CD1c-positive myeloid dendritic cell (primary cell): Measurements from ENCODE around the gene NPLOC4.

Source experiments
- DNase-seq: peaks from one replicate; pipeline ENCODE4 v3.0.0-alpha.2; 2016; ENCODE audit errors: extremely low spot score

Gene NPLOC4

DNA sequence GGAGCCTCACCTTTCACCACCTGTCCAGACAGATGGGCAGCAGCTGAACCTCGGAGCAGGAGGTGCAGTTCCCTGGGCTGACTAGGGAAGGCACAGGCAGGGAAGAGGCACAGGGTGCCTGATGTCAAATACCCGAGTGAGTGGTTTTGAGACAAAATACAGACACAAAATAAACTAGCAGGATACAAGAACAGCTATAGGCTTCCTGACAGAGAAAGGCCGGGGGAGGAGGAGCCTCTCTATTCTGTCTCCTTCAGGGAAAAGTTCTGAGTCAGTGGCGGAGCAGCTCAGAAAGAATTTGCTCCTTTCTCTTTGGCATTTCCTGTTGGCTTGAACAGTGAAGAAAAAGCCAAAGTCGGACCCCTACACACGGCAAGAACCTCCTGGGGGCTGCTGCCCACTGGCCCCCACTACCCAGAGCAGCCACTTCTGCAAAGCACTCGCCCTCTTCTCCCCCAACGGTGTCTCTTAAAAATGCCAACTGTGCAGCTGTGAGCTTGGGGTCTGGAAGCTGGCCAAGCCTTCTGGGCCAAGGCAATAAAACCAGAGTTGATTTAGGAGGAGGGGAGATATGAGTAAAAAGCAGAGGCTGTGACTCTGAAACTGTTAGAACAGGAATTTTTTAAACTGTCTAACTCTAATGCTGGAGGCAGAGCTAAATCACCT, 70.3 kb downstream of the NPLOC4 start:
- no peak for DNase-seq

DNA sequence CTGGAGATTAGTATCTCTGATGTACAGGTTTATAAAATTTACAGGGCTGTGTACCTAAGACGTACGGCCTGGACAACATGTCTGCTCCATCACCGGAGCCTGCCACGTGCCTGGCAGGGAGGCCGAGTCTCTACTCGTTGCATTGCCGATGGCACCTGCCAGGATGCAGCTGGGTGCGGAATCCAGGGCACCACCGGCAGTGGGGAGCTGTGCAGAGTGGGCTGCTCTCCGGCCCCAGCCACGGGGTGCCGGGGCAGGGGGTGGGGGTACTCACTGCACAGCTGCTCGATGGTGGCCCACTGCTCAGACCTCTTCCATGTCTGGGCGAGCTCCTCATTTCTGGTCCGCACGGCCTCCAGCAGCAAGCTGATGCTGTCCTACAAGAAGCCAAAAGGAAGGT, 71.7 kb downstream of the NPLOC4 start:
- no peak for DNase-seq

DNA sequence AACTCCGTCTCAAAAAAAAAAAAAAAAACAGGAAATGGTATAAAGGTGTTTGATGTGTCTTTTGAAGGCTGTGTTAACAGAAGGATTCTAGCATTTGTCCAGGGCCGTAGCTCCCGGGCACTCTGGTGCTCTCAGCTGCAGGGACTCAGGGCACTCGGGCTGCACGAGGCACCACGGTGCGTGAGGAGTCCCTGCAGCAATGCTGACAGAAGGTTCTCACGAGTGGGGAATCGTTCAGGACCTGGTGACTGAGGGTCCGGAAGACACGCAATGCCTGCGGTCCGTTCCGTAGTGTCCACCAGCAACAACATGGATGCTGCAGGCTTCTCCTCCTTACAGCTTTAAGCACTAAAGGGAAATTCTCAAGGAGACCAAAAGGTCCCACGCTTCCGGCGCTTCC, 72.1 kb downstream of the NPLOC4 start:
- no peak for DNase-seq

DNA sequence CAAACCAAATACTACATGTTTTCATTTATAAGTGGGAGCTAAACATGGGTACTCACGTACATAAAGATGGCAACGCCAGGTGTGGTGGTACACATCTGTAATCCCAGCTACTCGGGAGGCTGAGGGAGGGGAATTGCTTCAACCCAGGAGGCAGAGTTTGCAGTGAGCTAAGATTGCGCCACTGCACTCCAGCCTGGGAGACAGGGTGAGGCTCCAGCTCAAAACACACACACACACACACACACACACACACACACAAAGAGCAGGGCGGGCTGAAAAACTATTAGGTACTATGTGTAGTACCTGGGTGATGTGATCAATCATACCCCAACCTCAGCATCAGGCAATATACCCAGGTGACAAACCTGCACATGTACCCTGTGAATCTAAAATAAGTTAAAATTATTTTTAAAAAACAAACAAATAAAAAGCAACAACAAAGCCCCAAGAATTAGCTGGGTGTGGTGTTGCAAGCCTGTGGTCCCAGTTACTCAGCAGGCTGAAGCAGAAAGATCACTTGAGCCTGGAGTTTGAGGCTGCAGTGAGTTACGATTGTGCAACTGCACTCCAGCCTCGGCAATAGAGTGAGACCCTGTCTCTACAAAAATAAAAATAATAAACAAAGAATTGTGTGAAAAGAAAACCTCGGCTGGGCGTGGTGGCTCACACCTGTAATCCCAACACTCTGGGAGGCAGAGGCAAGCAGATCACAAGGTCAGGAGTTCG, 72.9 kb downstream of the NPLOC4 start:
- no peak for DNase-seq

DNA sequence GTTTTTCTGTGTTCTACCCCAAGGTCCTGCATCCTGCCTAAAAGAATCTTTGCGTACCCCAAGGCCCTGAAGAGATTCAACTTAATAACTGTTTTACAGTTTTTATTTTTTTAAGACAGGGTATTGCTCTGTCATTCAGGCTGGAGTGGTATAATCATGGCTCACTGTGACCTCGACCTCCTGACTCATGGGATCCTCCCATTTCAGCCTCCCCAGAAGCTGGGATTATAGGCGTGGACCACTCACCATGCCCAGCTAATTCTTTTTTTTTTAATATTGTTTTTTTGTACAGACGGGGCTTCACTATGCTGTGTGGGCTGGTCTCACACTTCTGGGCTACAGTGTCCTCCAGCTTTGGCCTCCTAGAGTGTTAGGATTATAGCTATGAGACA, 75.4 kb downstream of the NPLOC4 start:
- DNase-seq = no peak

DNA sequence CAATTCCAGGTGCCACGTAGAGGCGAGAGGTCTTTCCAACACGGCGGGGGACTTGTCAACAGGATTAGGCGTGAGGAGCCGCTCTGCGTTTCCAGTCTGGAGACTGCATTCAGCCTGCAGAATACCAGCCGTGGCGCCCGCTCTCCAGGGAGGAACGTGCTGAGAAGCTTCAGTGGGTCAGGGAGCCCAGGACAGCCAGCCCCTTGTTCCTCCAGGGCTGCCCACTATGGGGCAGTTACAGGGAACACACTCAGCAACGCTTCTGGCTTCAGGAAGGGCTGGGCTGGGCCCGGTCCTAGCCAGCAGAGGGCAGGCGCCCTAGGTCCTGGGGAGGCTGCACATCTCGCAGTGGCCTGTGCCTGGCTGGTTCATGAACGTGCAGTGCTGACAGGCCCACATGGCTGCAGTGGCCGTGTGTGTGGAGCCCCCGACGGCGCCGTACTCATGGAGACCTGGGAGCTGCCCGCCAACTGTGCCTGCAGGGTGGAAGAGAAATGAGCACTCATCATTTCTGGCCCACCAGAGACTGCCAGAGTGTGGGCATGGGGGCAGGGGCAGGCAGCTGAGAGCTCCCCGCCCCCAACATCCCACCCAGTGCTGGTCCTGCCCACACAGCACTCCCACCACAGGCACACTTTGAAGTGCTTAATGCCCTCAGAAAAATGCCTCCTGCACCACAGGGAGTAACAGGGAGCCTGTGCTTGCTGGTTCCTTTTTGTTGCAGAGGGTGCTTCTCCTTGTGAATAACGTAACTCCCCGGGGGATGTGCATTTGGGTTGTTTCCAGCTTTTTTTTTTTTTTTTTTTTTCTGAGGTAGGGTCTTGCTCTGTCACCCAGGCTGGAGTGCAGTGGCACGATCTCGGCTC, 77.7 kb downstream of the NPLOC4 start:
- DNase-seq = peak; percentile 32

DNA sequence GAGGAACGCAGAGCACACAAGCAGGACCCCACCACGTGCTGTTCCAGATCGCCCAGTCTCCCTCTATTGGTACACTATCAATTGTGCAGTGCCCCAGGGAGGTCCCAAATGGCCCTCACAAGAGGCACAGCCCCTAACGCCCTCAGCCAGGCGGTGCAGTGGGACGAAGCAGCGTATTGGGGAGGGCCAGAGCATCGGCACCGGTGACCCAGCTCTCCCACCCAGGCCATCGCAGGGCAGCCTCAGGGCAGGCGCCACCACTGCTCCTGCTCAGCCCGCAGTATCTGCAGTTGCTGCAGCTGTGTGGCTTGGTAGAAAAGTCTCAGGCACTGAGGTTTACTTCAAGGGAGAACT, 78.8 kb downstream of the NPLOC4 start:
- no peak for DNase-seq

DNA sequence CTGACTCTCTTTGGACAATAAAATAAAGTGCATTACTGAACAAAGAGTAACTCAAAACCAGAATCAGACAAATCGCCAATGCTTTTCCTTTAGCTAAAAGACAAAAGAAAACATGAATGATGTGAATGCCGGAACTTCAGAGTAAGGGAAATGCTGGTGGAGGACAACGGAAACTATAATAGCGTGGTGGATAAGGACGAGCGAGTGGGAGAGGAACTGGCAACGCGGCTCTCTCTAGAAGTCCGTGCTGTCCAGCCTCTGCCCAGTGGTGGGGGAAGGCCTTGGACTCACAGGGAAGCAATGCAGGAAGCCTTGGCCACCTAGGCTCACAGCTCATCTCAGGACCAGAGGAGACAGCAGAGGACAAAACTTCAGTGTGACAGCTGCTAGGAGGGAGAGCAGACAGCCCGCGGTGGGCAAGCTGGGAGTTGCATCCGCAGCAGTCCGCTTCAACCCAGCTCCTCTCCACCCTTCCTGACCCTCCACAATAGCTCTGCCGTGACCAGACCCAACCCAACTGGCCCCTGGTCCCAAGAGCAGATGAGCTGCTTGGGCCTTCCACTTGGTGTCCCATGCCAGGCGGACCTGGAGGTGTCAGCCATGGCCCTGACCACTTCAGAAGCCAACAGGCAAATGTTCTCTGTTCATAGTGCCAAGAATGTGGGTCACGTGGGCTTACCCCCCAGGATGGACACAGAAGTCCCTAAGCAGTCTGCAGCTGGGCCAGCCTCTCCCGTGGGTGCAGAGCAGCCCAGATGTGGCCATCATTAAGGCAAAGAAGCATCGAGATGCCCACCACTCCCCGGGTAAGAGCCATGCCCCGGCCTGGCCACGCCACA, 79.4 kb downstream of the NPLOC4 start:
- no peak for DNase-seq

DNA sequence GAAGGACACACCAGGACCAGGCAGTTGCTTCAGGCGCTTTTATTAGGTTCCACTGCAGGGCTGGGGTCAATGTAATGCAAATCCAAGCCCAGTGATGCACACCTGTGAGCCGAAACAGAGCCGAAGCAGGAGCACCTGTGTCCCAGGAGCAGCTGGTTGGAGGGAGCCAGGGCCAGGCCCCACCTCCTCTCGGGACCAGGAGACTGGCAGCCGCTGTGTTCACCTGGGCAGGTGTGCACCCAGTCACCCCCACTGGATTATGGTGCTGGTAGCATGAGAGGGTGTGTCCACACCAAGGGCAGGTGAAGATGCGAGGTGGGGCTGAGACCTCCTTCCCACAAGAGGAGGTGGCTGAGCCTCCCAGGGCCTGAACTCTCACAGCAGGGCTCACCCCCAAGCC, 80.0 kb downstream of the NPLOC4 start:
- no peak for DNase-seq

DNA sequence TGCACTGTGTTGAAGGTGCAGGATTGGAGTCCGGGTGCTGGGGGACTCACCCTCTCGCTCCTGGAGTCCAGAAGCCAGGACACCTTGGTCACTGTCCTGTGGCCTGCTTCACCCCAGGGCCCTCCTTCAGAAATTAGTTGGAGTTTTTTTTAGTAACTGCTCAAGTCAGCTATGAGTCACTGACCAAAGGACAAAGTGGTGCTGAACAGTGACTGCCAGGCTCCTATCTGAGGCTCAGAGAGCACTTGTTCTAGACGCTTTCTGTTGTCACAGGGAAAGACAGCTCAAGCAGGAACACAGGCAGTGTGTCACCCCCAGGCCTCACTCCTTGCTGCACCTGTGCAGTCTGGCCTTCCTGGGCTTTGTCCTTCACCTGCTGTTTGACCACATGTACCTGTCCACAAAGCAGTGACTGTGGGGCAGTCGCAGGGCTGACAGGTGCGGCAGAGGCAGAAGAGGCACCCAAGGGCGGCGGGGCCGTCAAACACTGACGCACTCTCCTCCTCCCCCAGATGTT, 80.7 kb downstream of the NPLOC4 start:
- no peak for DNase-seq

DNA sequence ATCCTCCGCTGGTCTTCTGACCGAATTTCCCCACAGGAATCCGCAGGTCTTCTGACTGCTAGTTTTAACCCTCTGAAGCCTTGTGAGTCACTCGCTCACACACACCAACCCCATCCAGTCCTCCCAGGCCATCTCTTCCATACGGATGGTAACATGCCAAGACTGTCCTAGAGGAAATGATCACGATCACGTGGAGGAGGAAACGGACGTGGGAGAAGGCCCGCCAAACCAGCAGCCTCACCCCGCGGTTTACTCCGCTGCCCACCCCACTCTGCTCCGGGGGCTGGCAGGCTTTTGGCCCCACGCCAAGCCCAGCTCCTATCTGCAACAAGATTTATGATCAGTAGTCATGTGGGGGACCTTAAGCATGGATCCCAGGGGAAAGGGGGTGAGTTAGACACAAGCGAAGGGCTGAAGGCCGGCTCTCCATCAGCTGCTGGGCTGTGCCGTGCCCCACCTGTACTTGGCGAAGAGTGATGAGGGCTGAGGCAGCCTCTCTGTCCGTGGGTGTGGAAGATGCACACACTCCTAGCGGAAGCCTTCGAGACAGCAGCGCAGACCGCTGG, 83.2 kb downstream of the NPLOC4 start:
- peak; percentile 69 for DNase-seq

DNA sequence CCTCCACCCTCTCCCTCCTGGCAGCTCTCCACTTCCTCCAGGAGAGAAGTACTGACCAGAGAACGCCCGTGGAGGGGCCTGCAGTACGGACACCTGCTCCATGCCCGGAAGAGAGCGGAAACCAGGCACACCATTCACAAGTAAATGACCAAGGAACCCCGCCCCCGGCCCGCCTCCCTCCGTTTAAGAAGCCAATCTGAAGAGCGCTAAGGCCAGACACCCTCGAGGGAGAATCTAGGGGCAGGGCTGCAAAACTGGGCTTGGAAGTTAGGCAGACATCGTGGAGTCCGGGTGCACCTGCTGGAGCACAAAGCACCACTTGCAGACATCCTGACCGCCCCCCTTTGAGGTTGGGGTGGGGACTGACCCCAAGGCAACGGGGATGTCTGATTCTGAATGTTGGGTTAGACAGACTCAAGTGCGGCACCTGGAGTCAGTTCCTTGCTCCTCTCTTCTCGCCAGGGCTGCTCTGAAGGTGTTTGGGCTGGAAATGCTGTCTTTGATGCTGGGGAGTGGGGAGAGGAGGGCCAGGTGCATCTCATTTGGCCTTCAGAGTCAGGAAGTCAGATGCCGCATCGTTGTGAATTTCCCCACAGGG, 83.8 kb downstream of the NPLOC4 start:
- peak; percentile 83 for DNase-seq

DNA sequence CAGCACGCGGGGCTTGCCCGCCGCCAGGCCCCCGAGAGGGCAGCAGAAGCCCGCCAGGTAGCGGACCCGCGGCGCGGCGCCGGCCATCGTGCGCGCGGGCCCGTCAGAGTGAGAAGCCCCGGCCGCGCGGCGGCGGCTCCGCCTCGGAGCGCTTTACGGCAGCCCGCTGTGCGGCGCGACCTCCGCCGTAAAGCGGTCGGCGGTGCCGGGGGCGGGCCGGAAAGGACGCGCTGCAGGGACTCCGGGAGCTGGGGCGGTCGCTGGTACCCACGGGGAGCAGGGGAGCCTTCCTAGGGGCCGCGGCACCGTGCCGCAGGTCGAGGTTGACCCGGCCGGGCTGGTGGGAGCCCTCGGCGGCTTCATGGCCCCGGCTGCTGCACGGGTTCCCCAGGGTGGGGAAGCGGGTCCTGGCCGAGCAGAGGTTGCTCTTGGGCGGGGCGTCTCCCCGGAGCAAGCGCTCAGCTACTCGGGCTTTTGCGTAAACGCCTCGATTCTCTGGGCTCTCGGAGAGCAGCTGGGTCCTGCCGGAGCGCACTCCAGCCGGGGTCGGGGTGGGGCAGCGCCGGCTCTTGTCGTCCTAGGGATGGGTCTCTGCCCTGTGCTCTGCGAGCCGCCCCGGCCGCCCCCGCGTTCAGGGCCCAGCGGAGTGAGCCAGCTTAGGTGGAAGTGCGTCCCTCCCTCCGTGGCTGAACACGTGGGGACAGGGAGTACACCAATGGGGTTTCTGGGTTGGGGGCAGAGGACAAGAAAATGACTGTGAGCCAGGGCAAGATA, 84.5 kb downstream of the NPLOC4 start, which contains the start of gene FAAP100:
TSS of gene FAAP100 (minus strand) at position 110 of the 774 bp plus-strand sequence. CDS start at position 87, 23 bp downstream.
- peak; percentile 91 for DNase-seq

DNA sequence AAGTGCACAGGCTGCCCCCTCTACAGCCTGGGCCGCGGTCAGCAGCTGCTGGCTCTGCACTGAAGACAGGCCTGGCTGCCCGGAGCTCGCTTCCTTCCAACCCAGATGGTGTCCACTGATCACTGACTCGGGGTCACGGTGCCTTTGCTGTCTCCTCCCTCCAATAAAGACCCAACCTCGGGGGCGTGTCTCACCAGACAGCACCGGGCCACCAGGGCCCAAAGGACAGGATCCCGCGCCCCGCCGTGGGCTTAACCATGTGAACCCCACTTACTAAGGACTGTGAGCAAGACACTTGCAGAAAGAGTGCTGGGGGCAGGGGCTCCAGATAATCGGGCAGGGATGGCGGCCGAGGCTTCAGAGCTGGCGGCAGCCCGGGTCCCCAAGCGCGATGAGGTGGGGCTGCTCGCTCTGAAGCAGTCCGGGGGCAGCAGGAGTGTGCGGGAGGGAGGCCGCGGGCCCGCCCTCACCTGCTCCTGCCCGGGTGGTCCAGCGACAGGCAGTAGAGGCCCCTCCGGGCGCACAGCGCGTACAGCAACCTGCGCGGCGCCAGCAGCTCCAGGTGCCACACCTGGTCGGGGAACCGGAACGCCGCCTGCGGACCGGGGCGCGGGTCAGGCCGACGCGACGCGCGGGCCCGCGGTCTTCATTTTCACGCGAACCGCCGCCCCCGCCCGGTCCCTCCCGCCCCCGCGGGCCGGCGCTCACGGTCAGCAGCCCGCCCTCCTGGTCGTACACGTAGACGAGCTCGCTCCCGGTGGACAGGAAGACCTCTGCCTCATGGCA, 85.3 kb downstream of the NPLOC4 start:
- peak; percentile 10 for DNase-seq

DNA sequence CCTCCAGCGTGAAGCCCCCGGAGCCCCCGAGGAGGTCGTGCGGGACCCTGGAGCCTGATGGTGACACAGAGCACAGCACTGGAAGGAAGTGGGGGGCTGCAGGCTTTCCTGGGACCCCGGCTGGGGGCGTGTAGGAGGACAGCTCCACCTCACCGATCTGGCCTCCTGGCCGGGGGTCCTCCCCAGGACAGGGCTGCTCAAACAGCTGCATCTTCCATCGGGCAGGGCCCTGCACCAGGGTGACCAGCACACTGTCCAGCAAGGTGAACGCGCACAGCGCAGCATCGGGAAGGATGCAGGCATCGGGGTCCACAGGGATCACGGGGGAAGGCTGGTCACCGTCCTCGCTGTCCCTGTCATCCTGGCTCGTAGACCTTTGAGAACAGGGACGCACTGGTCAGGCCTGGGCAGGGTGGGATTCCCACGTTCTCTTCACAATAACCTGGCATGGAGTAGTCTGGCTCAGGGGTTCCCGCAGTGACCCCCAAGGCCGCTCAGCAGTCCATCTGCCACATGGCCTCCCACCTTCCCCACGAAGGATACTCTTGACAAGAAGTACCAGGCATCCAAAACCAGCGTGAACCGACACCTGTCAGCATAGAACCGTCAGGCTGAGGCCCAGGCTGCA, 86.0 kb downstream of the NPLOC4 start:
- no peak for DNase-seq

DNA sequence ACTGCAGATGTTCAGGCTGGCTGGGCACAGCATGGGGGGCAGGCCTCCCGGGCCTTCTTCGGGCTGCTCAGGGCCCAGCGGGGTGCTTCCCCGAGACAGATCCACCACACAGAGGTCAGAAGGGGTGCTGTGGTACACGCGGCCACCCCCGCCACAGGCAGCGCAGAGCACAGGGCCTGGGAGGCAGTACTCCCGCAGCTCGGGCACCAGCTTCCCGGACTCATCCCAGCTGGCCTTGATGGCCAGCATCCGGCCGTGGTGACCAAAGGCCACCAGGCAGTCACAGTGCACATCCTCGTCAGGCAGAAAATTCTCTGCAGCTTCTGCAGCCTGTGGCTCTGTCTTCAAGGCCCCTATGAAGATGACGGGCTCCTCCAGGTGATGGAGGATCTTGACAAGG, 86.6 kb downstream of the NPLOC4 start:
- no peak for DNase-seq

DNA sequence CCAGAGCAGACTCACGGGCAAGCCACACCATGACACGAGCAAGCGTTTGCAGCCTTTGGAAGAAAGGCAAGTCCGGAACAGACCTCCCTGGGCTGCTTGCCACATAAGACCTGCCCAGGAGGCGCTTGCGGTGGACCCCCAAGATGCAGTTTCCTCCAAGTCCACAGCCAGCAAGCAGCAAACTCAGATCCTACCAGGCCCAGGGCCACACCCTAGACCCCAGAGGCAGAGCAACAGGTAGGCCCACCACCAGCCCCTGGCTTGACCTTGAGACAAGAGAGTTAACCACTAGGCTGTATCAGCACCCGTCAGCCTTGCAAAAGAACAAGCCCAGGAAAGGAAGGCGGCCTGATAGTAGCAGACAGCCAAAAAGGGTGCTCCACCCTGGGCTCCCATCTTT, 87.1 kb downstream of the NPLOC4 start:
- DNase-seq = no peak

DNA sequence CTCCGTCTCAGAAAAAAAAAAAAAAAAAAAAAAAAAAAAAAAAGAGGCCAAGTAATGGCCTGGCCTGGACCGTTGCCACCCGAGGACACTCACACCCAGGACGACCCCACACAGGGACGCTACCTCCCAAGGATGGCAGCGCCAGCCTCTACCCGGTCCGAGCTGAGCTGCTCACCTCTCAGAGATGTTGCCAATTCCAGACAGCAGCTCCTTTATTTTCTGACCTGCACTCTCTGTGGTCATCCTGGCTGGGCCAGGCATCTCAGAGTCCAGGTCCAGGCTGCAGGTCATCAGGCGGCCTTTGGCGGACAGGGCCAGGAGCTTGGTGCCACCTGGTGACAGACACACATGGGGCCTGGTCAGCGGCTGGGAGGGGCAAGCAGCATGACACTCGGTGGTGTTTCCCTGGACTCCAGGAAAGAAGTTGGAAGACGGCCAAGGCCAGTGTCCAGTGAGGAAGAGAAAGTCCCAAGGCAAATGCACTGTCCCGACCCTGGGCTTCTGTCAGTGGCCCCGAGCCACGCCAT, 87.8 kb downstream of the NPLOC4 start:
- DNase-seq = no peak

DNA sequence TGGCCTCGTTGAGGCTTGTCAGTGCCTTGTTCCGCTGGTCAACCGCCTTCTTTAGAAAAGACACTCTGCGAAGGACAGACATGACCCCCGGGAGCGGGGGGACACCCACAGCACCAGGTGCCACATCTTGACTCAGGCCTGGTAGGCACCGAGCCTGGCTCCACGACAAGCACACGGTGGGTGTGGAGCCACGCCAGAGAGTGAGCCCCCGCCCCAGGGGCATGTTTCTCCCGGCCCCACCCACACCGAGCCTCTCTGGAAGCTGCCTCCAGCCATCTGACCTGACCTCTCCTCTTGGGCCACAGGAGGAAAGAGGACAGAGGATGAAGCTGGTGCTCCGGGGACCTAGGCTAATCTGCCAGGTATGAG, 89.3 kb downstream of the NPLOC4 start:
- no peak for DNase-seq
